K562 (cell line): ENCODE measurements around the gene FAM53B. TPM values are rescaled to one million over a fixed set of nuclear protein-coding genes. Genes with fewer than 3 reads are reported as not detected.

ENCODE experiments used
- ATAC-seq: fragments of 200-7000 bp; cut with Tn5 transposase; 3 replicates; pipeline ENCODE4 v1.9.1; 2020; ENCODE audit warnings: moderate library complexity
- BruUV-seq: library from RNA; stranded (reverse); fragments of 400-500 nt; replicated peaks from 2 replicates; lab custom pipeline; 2021; lab: Mats Ljungman, UMichigan
- CTCF ChIA-PET: fragments of 300-600 bp; formaldehyde crosslinking; extraction: SDS; loops from one replicate; lab custom pipeline; 2021; ENCODE audit warnings: low intra/inter-chr PET ratio; lab: Yijun Ruan, JAX
- POLR2A ChIA-PET: fragments of 300-600, 350-650 bp; sonication (Branson Sonifier 250); formaldehyde crosslinking; extraction: SDS; loops from one replicate; lab custom pipeline; 2021; ENCODE audit warnings: antibody characterized with exemption, inconsistent platforms; lab: Yijun Ruan, JAX
- DNase-seq, 4 experiments: peaks; one replicate each; pipeline versions ENCODE4 v3.0.0 to v3.0.0-alpha.2; 2011 to 2018; ENCODE audit warnings: low spot score in 3 of 4, mixed read lengths in 3 of 4; ENCODE audit errors: extremely low read depth in 1 of 4
- FAIRE-seq: peaks from 2 replicates; lab custom pipeline; 2011; peaks lifted over from hg19 to GRCh38; lab: Jason Lieb, UNC
- H2AFZ ChIP-seq: 2 replicates; pipeline ENCODE4 v1.6.0; 2011; ENCODE audit warnings: low read depth, low read length, control low read depth, inconsistent platforms
- H3K27ac ChIP-seq: fragments of 200-600 bp; 3 replicates; pipeline ENCODE4 v1.8.0; 2011; ENCODE audit warnings: low read depth, mild to moderate bottlenecking, control low read depth, inconsistent platforms, low read length, moderate library complexity, mixed read lengths; ENCODE audit errors: extremely low read depth
- H3K27me3 ChIP-seq, 2 experiments: fragments of 300-600 bp in 1 of 2; 2 replicates in 1 of 2; 3 replicates in 1 of 2; pipeline versions ENCODE4 v1.6.0 to v1.8.0; 2011; ENCODE audit warnings: inconsistent platforms in 2 of 2, low read length in 2 of 2, mild to moderate bottlenecking in 1 of 2, mixed read lengths in 1 of 2, moderate library complexity in 1 of 2; ENCODE audit not compliant: control insufficient read depth in 2 of 2, insufficient read depth in 2 of 2
- H3K36me3 ChIP-seq: fragments of 300-600 bp; 3 replicates; pipeline ENCODE4 v1.8.0; 2011; ENCODE audit warnings: mild to moderate bottlenecking, low read length, inconsistent platforms; ENCODE audit not compliant: control insufficient read depth, insufficient read depth
- H3K4me1 ChIP-seq, 2 experiments: fragments of 200-600 bp in 1 of 2; replicated peaks in 1 of 2; 2 replicates in 1 of 2; 3 replicates in 1 of 2; pipeline versions ENCODE4 v1.5.1 to v1.8.0; 2011; ENCODE audit warnings: inconsistent platforms in 2 of 2, low read length in 2 of 2, mild to moderate bottlenecking in 1 of 2, mixed read lengths in 1 of 2, moderate library complexity in 1 of 2; ENCODE audit not compliant: control insufficient read depth in 2 of 2, insufficient read depth in 2 of 2
- H3K4me2 ChIP-seq: 2 replicates; pipeline ENCODE4 v1.6.1; 2011; ENCODE audit warnings: low read length, control low read depth, inconsistent platforms, mixed read lengths; ENCODE audit not compliant: insufficient read depth
- H3K4me3 ChIP-seq: fragments of 200-600 bp; sonication (generic), shearing (Covaris generic); 2 replicates; pipeline ENCODE4 v1.5.1; 2016; ENCODE audit warnings: control low read depth, inconsistent platforms
- H3K79me2 ChIP-seq: fragments of 200-600 bp; 3 replicates; pipeline ENCODE4 v1.8.0; 2011; ENCODE audit warnings: low read length, inconsistent platforms; ENCODE audit not compliant: control insufficient read depth, insufficient read depth
- H3K9ac ChIP-seq, 2 experiments: 2 replicates each; pipeline versions ENCODE4 v1.6.0 to v1.6.1; 2011; ENCODE audit warnings: low read depth in 2 of 2, low read length in 2 of 2, control low read depth in 1 of 2, inconsistent platforms in 1 of 2, mild to moderate bottlenecking in 1 of 2, mixed read lengths in 1 of 2; ENCODE audit not compliant: insufficient read depth in 1 of 2
- H3K9me1 ChIP-seq: one replicate; pipeline ENCODE4 v1.6.0; 2011; ENCODE audit warnings: inconsistent platforms, mild to moderate bottlenecking, low read length, moderate library complexity; ENCODE audit not compliant: control insufficient read depth, insufficient read depth
- H3K9me3 ChIP-seq: replicated peaks from 2 replicates; pipeline ENCODE4 v1.5.1; 2011; ENCODE audit warnings: low read depth, low read length, inconsistent platforms; ENCODE audit not compliant: control insufficient read depth, insufficient read depth
- H4K20me1 ChIP-seq: replicated peaks from 2 replicates; pipeline ENCODE4 v1.6.1; 2011; ENCODE audit warnings: low read length, inconsistent platforms, mixed read lengths; ENCODE audit not compliant: control insufficient read depth, insufficient read depth
- CBX8 ChIP-seq: fragments of 200-600 bp; sonication (generic); IDR thresholded peaks from 2 replicates; pipeline ENCODE4 v1.6.1; 2012; ENCODE audit warnings: borderline replicate concordance, mixed run types, low read depth, mild to moderate bottlenecking, moderate library complexity, mixed read lengths, low read length, control low read depth, inconsistent platforms; ENCODE audit not compliant: poor library complexity, severe bottlenecking; ENCODE audit errors: extremely low read depth
- FOXO4 ChIP-seq: fragments of 450-650 bp; formaldehyde crosslinking; IDR thresholded peaks from 2 replicates; pipeline ENCODE4 v1.4.0; 2020; ENCODE audit warnings: mild to moderate bottlenecking, moderate library complexity
- ILK ChIP-seq: fragments of 450-650 bp; IDR thresholded peaks from 2 replicates; pipeline ENCODE4 v1.6.1; 2016; ENCODE audit warnings: missing genetic modification characterization, low read depth, mild to moderate bottlenecking, missing compliant biosample characterization, moderate library complexity, borderline replicate concordance
- IRF2 ChIP-seq: sonication (generic); formaldehyde crosslinking; IDR thresholded peaks from 2 replicates; pipeline ENCODE4 v1.8.1; 2022; ENCODE audit warnings: mild to moderate bottlenecking, missing genetic modification reagents
- MECOM ChIP-seq: fragments of 250-450 bp; sonication (Bioruptor Pico); IDR thresholded peaks from 2 replicates; pipeline ENCODE4 v1.8.0; 2022; ENCODE audit warnings: inconsistent platforms
- NONO ChIP-seq, 2 experiments: fragments of 200-400 bp in 1 of 2; fragments of 450-650 bp in 1 of 2; formaldehyde crosslinking in 1 of 2; IDR thresholded peaks; 2 replicates each; pipeline ENCODE4 v1.6.1; 2017; ENCODE audit warnings: low read depth in 2 of 2, mild to moderate bottlenecking in 2 of 2, moderate library complexity in 2 of 2, low read length in 1 of 2
- TRIM24 ChIP-seq, 2 experiments: fragments of 450-650 bp; IDR thresholded peaks; 2 replicates each; pipeline ENCODE4 v1.6.1; 2016
- ZNF133 ChIP-seq: fragments of 250-450 bp; sonication (Bioruptor Pico); IDR thresholded peaks from 2 replicates; pipeline ENCODE4 v1.4.0; 2020; ENCODE audit warnings: mild to moderate bottlenecking
- WGBS: fragments of 100-300 bp; shearing (Covaris generic); methylation state at CpG from one replicate; pipeline ENCODE4 v1.1.6; 2016; ENCODE audit warnings: low coverage, mixed read lengths; ENCODE audit not compliant: insufficient coverage; ENCODE audit errors: missing lambda C conversion rate; 5-methylcytosine and 5-hydroxymethylcytosine counted together
- in situ Hi-C: fragments of 300-500 bp; cut with MboI; formaldehyde crosslinking; loops from 4 replicates; pipeline ENCODE4 v1.15.0; 2018; ENCODE audit warnings: inconsistent platforms, mixed read lengths
- intact Hi-C: fragments of 100-400 bp; cut with micrococcal nuclease; formaldehyde crosslinking; loops from 2 replicates; pipeline ENCODE4 v1.14.2; 2022
- polyA plus RNA-seq, 8 experiments: library from polyadenylated mRNA; depleted of rRNA in 4 of 8; stranded (reverse) in 5 of 8; unstranded in 3 of 8; fragments of >200 nt; fragmentation: Nextera tagmentation in 2 of 8; fragmentation: Illumina TruSeq in 1 of 8; extraction: Ambion mirVana in 2 of 8; extraction: Trizol in 1 of 8; gene quantifications; 2 replicates each; pipeline versions ENCODE4 v1.2.1 to v1.2.3, GENCODE V29; 2011 to 2014; ENCODE audit warnings: inconsistent platforms in 1 of 8, missing spikeins in 1 of 8
- total RNA-seq, 7 experiments: library from RNA; depleted of rRNA in 6 of 7; stranded (reverse); fragments of >200 nt in 6 of 7; fragmentation: Illumina TruSeq in 2 of 7; extraction: Trizol in 2 of 7; gene quantifications; 2 replicates each; pipeline versions ENCODE4 v1.2.1 to v1.2.3, GENCODE V29; 2011 to 2021; ENCODE audit warnings: low replicate concordance in 1 of 7
- TF ChIP-seq, protein P1 (sequence below): fragments of 450-650 bp; IDR thresholded peaks from 2 replicates; pipeline ENCODE4 v1.6.1; 2016; ENCODE audit warnings: low read depth

The FAM53B gene
- total and polyA plus RNA-seq, 9 of the 15 experiments (the other 6 are each of a cell fraction or from before 2014, with no cell fraction given), result 0.03 to 16.5 (median 5.0) TPM

DNA sequence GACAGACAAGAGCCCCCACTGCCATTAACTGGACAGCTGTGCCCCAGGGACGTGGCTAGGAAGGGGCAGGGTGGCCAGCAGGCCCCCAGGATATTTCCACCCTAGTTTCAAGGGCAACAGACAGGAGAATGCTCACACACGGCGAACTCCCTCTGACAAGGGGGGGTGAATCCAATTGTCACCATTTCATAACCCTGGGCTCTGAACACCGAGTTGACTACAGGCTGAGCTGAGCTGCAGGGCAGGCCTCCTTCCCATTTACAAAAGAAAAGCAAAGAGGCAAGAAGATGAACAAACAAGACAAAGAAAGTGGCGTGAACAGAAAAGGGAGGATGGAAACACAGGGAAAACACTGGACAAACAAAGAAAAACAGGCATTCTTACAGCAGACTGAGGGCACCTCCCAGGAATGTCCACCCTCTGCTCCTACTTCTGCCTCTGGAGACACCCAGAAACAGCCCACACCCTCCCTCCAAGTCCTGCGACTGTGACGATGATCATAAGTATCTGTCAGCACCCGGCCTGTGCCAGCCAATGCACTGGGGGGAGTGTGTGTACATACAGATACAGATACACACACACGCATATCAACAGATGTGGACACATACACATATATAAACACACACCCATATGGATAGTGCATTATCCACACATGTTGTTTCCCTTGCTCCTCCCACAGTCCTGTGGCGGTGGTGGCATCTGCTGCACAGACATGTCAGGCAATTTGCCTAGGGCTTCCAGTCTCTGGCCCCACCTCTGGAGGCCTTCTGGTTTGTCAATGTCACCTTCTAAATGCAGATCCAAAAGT is 66.2 kb downstream of the FAM53B start:
- Histone ChIP-seq H3K79me2 (peaks cover 10% of the 10 kb centered on the region), H3K9me3 (no peaks in the 10 kb centered on the region), H3K4me1 (peaks cover 0 to 8% of the 10 kb centered on the region in 2 experiments; a peak in 3 of 5 replicates), H3K36me3 (peaks cover 31% of the 10 kb centered on the region; the same call in 2 of the 3 replicates), H2AFZ (no peak overlapping the region), H3K27me3 (no peaks in the 10 kb centered on the region), H3K9ac (no peak overlapping the region), H3K4me2 (no peak overlapping the region), H3K9me1 (no peaks in the 10 kb centered on the region), H4K20me1 (no peaks in the 10 kb centered on the region), H3K27ac (no peak overlapping the region), H3K4me3 (no peak overlapping the region)
- intact Hi-C loops, result loop anchor here (10.0 kb wide), 1 partner anchor 133 kb away; no protein-coding TSS in a partner anchor
- BruUV-seq, result no TSS peak
- DNase-seq (no peak), FAIRE-seq (no peak), ATAC-seq (no peak)
- POLR2A ChIA-PET, result no interaction called here
- 82% methylated on average over 8 of the region's 10 CpGs for WGBS
- in situ Hi-C loops, result no loop called here
- CTCF ChIA-PET, result no interaction called here
- TF ChIP-seq, protein P1, sequence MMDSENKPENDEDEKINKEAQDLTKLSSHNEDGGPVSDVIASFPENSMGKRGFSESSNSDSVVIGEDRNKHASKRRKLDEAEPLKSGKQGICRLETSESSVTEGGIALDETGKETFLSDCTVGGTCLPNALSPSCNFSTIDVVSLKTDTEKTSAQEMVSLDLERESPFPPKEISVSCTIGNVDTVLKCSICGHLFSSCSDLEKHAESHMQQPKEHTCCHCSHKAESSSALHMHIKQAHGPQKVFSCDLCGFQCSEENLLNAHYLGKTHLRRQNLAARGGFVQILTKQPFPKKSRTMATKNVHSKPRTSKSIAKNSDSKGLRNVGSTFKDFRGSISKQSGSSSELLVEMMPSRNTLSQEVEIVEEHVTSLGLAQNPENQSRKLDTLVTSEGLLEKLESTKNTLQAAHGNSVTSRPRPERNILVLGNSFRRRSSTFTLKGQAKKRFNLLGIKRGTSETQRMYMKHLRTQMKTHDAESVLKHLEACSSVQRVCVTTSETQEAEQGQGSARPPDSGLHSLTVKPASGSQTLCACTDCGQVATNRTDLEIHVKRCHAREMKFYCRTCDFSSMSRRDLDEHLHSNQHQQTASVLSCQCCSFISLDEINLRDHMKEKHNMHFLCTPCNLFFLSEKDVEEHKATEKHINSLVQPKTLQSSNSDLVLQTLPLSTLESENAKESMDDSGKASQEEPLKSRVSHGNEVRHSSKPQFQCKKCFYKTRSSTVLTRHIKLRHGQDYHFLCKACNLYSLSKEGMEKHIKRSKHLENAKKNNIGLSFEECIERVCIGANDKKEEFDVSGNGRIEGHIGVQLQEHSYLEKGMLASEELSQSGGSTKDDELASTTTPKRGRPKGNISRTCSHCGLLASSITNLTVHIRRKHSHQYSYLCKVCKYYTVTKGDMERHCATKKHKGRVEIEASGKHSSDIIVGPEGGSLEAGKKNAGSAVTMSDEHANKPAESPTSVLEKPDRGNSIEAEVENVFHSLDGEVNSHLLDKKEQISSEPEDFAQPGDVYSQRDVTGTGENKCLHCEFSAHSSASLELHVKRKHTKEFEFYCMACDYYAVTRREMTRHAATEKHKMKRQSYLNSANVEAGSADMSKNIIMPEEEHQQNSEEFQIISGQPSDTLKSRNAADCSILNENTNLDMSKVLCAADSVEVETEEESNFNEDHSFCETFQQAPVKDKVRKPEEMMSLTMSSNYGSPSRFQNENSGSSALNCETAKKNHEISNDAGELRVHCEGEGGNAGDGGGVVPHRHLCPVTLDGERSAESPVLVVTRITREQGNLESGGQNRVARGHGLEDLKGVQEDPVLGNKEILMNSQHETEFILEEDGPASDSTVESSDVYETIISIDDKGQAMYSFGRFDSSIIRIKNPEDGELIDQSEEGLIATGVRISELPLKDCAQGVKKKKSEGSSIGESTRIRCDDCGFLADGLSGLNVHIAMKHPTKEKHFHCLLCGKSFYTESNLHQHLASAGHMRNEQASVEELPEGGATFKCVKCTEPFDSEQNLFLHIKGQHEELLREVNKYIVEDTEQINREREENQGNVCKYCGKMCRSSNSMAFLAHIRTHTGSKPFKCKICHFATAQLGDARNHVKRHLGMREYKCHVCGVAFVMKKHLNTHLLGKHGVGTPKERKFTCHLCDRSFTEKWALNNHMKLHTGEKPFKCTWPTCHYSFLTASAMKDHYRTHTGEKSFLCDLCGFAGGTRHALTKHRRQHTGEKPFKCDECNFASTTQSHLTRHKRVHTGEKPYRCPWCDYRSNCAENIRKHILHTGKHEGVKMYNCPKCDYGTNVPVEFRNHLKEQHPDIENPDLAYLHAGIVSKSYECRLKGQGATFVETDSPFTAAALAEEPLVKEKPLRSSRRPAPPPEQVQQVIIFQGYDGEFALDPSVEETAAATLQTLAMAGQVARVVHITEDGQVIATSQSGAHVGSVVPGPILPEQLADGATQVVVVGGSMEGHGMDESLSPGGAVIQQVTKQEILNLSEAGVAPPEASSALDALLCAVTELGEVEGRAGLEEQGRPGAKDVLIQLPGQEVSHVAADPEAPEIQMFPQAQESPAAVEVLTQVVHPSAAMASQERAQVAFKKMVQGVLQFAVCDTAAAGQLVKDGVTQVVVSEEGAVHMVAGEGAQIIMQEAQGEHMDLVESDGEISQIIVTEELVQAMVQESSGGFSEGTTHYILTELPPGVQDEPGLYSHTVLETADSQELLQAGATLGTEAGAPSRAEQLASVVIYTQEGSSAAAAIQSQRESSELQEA, result no peak
- TF ChIP-seq TRIM24 (IDR thresholded peaks at IDR 0.05), result no peak
- no peak for TF ChIP-seq NONO (IDR thresholded peaks at IDR 0.05; ENCODE audit: low read depth in 2 of 2, low read length in 1 of 2)
- TF ChIP-seq FOXO4 (CRISPR knock-in tag), result no peak
- no peak for TF ChIP-seq MECOM (CRISPR knock-in tag)
- TF ChIP-seq ZNF133, result no peak
- TF ChIP-seq CBX8, result no peak
- no peak for TF ChIP-seq IRF2 (CRISPR knock-in tag)
- TF ChIP-seq ILK, result no peak
